Activated T-cell treated with anti-CD3 and anti-CD28 coated beads, Interleukin-2, amount 50 U/mL, for 4 hours (primary cell): ENCODE measurements around the gene CLDN10. TPM values are rescaled to one million over a fixed set of nuclear protein-coding genes. Genes with fewer than 3 reads are reported as not detected.

Experiments
- ATAC-seq, 2 donors: fragments of 200-7000 bp; cut with Tn5 transposase; one replicate each; pipeline ENCODE4 v1.10.0; 2021
- DNase-seq: peaks from one replicate; pipeline ENCODE4 v3.0.0-alpha.2; 2020
- H3K27me3 Mint-ChIP-seq: one replicate; pipeline ENCODE4 v1.8.0; 2021; ENCODE audit warnings: low read depth, mixed read lengths
- H3K36me3 Mint-ChIP-seq: one replicate; pipeline ENCODE4 v1.8.0; 2022; ENCODE audit warnings: mixed read lengths; ENCODE audit not compliant: insufficient read depth
- H3K4me1 Mint-ChIP-seq: one replicate; pipeline ENCODE4 v1.8.0; 2021; ENCODE audit warnings: low read depth, mixed read lengths
- H3K4me3 Mint-ChIP-seq: one replicate; pipeline ENCODE4 v1.8.0; 2021; ENCODE audit warnings: mild to moderate bottlenecking, moderate library complexity, mixed read lengths
- H3K9me3 Mint-ChIP-seq: one replicate; pipeline ENCODE4 v1.8.0; 2021; ENCODE audit warnings: mixed read lengths
- total RNA-seq, 3 donors: library from RNA; stranded (reverse); gene quantifications; one replicate each; pipeline ENCODE4 v1.2.1, GENCODE V29; 2021

The CLDN10 gene
- total RNA-seq, 3 donors from 2014 or later: not detected

GRCh38 chr13:95627590-95627989 lies 75.1 kb downstream of the CLDN10 start:
- ATAC-seq: no peak
- Mint-ChIP-seq H3K36me3 (no peaks in the 10 kb centered on the region), H3K27me3 (peaks cover 8% of the 10 kb centered on the region)

GRCh38 chr13:95628488-95628887 lies 76.0 kb downstream of the CLDN10 start:
- no peak for DNase-seq
- H3K4me1 Mint-ChIP-seq: no peaks in the 10 kb centered on the region
- H3K9me3 Mint-ChIP-seq: no peaks in the 10 kb centered on the region

More at GRCh38 chr13:95627590-95627989, 75.1 kb downstream of the CLDN10 start:
- Mint-ChIP-seq H3K4me3 (no peak overlapping the region), H3K9me3 (no peaks in the 10 kb centered on the region), H3K4me1 (no peaks in the 10 kb centered on the region)
- no peak for DNase-seq

GRCh38 chr13:95629071-95629470 lies 76.6 kb downstream of the CLDN10 start:
- no peaks in the 10 kb centered on the region for H3K4me1 Mint-ChIP-seq
- no peak for DNase-seq
- ATAC-seq: no peak
- H3K9me3 Mint-ChIP-seq: no peaks in the 10 kb centered on the region
- peaks cover 7% of the 10 kb centered on the region for H3K27me3 Mint-ChIP-seq
- H3K36me3 Mint-ChIP-seq: no peaks in the 10 kb centered on the region
- no peak overlapping the region for H3K4me3 Mint-ChIP-seq

More at GRCh38 chr13:95628488-95628887, 76.0 kb downstream of the CLDN10 start:
- no peak for ATAC-seq
- Mint-ChIP-seq H3K4me3 (no peak overlapping the region), H3K36me3 (no peaks in the 10 kb centered on the region), H3K27me3 (peaks cover 7% of the 10 kb centered on the region)

Other genes starting within 250 kb of the CLDN10 start
- gene DZIP1, start 92.0 kb downstream of the CLDN10 start, total RNA-seq: under 1 TPM in 2 of 3 donors, not detected in 1; 0.16 to 0.23 TPM
- gene DNAJC3, start 124.4 kb downstream of the CLDN10 start, total RNA-seq: 10 to 100 TPM; 30.2 to 39.3 (median 31.2) TPM